Activated T-helper 2 cell treated with anti-CD3 and anti-CD28 coated beads, Interferon-gamma antibody, Interleukin-2, Interleukin-4, amounts not matched to agents 10 μg/mL and 5 μg/mL and 100 μg/mL, durations not matched to agents 14 hours and 24 hours and 36 hours (primary cell): ENCODE measurements around the gene FAM234A. TPM values are rescaled to one million over a fixed set of nuclear protein-coding genes. Genes with fewer than 3 reads are reported as not detected.

Experiments
- DNase-seq: peaks from one replicate; pipeline ENCODE4 v3.0.0; 2021; ENCODE audit warnings: low spot score
- H3K27ac Mint-ChIP-seq: one replicate; pipeline ENCODE4 v1.8.0; 2021; ENCODE audit warnings: mixed read lengths
- H3K27me3 Mint-ChIP-seq: one replicate; pipeline ENCODE4 v1.8.0; 2021; ENCODE audit warnings: low read depth, mixed read lengths
- H3K36me3 Mint-ChIP-seq: one replicate; pipeline ENCODE4 v1.8.0; 2021; ENCODE audit warnings: low read depth, mixed read lengths
- H3K4me1 Mint-ChIP-seq: one replicate; pipeline ENCODE4 v1.8.0; 2021; ENCODE audit warnings: low read depth, mixed read lengths
- H3K4me3 Mint-ChIP-seq: one replicate; pipeline ENCODE4 v1.8.0; 2021; ENCODE audit warnings: low read depth, mild to moderate bottlenecking, moderate library complexity, mixed read lengths
- H3K9me3 Mint-ChIP-seq: one replicate; pipeline ENCODE4 v1.8.0; 2021; ENCODE audit warnings: mixed read lengths
- intact Hi-C: fragments of 100-400 bp; cut with micrococcal nuclease; formaldehyde crosslinking; loops from one replicate; pipeline ENCODE4 v1.15.1; 2023
- total RNA-seq: library from RNA; stranded (reverse); gene quantifications from 2 replicates; pipeline ENCODE4 v1.2.3, GENCODE V29; 2022

The FAM234A gene
- total RNA-seq, 1 donor from 2014 or later, result 30.3 TPM

DNA sequence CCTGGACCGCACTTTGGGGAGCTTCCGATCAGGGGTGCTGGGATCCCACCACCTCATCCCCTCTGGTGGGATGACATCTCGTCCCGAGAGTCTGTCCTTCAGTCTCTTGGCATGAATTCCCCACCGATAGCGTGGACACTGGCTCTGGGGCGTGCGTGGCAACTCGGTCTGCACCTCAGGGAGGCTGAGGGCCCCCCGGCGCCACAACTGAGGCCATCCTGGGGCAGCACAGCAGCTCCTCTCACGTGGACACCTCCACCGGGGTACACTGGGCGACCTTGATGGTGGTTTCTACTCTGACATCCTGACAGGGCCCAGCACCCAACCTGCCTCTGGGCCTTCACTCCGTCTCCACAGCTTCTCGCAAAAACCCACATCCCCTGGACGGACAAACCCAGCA, 56.9 kb downstream of the FAM234A start:
- no peak overlapping the region for H3K27ac Mint-ChIP-seq
- intact Hi-C loops, result no loop called here
- DNase-seq, result no peak
- H3K36me3 Mint-ChIP-seq, result peaks cover 20% of the 10 kb centered on the region
- no peaks in the 10 kb centered on the region for H3K9me3 Mint-ChIP-seq
- H3K4me3 Mint-ChIP-seq, result no peak overlapping the region
- H3K27me3 Mint-ChIP-seq, result no peaks in the 10 kb centered on the region
- no peaks in the 10 kb centered on the region for H3K4me1 Mint-ChIP-seq

DNA sequence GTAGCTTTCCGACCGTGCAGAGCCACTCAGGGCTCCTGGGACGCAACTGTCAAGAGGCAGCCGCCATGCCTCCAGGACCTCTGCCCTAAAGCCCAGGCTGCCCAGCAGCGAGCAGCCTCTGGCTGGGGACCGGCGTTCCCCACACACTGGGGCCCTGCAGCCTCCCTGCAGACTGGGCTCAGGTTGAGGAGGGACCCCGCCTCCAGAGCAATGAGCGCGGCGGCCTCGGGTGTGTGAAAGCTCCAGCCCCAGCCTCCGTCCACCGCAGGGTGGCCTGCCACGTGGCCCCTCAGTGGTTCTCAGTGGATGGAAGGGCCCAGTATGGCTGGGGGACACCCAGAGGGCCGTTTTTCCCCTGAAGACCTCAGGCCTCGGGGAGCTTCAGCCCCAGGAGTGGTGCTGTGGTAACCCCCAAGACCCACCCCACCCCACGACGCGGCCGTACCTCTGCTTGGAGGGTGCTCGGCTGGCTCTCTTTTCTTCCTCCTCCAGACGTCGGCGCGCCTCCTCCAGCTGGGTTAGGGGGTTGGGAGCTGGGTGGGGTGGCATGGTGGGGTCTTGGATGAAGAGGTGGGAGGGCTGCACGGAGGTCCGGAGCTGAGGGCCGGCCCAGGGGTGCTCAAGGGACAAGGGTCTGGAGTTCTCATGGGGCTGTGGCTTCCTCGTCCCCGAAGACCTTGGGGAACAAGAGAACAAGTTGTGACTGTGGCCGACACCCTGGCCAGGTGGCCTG, 58.6 kb downstream of the FAM234A start:
- Mint-ChIP-seq H3K27me3 (no peaks in the 10 kb centered on the region), H3K9me3 (no peaks in the 10 kb centered on the region), H3K27ac (no peak overlapping the region), H3K4me1 (no peaks in the 10 kb centered on the region), H3K36me3 (peaks cover 13% of the 10 kb centered on the region), H3K4me3 (no peak overlapping the region)
- no peak for DNase-seq
- intact Hi-C loops, result no loop called here

DNA sequence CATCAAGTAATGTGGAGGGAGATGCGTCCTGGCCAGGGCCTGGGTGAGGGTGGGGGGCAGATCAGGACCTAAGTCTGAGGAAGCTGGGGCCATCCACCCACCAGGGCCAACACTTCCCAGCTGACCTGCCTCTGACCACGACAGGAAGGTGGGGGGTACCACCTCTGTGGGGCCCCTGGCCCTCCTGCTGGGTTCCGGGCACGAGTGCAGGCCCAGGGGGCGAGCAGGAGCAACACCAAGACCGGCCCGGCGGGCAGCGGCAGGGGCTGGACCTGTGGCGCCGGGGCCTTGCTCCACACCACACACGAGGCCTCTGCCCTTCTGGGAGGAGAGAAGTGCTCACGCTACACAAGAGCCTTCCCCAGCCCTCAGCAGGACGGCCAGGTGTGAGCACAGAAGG, 61.7 kb downstream of the FAM234A start:
- Mint-ChIP-seq H3K4me3 (no peak overlapping the region), H3K9me3 (no peaks in the 10 kb centered on the region), H3K36me3 (peaks cover 9% of the 10 kb centered on the region), H3K27me3 (no peaks in the 10 kb centered on the region), H3K4me1 (no peaks in the 10 kb centered on the region), H3K27ac (no peak overlapping the region)
- no peak for DNase-seq
- intact Hi-C loops, result no loop called here

DNA sequence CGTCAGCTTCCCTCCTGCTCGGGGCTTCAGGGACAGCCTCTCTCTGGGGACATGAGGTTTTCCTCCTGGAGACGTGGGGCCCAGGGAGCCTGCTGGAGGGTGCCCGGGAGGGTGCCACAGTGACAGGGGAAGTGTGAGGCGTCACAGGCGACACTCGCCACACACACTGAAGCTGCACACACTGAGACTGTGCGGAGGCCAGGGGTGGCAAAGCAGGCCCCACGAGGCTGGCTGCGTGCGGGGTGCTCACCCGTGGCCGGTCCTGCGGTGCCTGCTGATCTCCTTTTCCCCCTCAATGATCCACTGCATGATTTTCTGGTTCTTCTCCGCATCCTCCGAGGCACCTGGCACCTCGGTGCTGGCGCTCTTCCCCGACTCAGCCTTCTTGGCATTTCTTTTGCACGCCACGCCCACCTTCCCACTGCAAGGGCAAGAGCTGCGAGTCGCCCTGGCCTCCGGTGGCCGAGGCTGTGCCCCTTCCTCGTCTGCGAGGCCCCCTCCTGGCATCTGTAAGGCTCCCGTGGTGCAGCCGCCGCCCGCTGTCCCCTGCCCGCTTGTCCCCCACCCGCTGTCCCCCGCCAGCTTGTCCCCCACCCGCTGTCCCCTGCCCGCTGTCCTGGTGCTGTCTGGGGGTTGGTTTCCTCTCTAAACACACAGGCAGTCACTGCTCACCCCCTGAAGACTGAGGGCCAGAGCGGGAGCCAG, 62.3 kb downstream of the FAM234A start:
- intact Hi-C loops, result no loop called here
- Mint-ChIP-seq H3K36me3 (peaks cover 9% of the 10 kb centered on the region), H3K27ac (no peak overlapping the region), H3K27me3 (no peaks in the 10 kb centered on the region), H3K4me1 (no peaks in the 10 kb centered on the region), H3K9me3 (no peaks in the 10 kb centered on the region), H3K4me3 (no peak overlapping the region)
- no peak for DNase-seq

DNA sequence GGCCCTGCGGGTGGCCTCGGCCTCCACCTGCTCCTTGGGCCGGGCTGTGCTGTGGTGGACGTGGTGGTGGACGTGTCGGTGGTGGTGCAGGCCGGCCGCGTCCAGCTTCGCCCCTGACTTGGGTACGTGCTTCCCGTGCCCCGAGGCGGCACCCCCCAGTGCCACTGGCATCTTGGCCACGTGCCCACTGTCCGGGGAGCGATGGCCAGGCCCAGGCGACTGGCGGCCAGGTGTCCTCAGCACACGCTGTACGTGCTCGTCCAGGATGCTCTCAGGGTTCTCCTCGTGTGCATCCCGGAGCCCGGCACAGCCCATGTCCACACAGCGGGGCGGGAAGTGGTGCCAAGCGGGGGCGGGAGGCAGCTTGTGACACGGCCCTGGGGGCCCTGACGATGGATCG, 63.2 kb downstream of the FAM234A start:
- no peak overlapping the region for H3K27ac Mint-ChIP-seq
- H3K36me3 Mint-ChIP-seq, result peaks cover 7% of the 10 kb centered on the region
- H3K27me3 Mint-ChIP-seq, result no peaks in the 10 kb centered on the region
- no peaks in the 10 kb centered on the region for H3K9me3 Mint-ChIP-seq
- no peaks in the 10 kb centered on the region for H3K4me1 Mint-ChIP-seq
- intact Hi-C loops, result no loop called here
- DNase-seq, result no peak
- H3K4me3 Mint-ChIP-seq, result no peak overlapping the region

DNA sequence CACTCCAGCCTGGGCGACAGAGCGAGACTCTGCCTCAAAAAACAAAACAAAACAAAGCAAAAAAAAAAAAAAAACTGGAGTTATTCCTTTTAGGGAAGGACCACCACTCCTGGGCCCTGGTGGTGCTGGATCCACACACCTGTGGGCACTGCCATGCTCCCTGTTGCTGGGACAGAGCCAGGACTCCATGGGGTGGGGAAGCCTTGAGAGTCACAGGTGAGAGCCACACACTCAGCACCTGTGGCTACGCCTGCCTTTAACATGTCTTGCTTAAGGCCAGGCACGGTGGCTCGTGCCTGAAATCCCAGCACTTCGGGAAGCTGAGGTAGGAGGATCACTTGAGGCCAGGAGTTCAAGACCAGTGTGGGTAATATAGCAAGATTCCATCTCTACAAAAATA, 66.6 kb downstream of the FAM234A start:
- no peak overlapping the region for H3K27ac Mint-ChIP-seq
- H3K36me3 Mint-ChIP-seq, result peaks cover 16% of the 10 kb centered on the region
- no peaks in the 10 kb centered on the region for H3K27me3 Mint-ChIP-seq
- no peaks in the 10 kb centered on the region for H3K9me3 Mint-ChIP-seq
- no peak overlapping the region for H3K4me3 Mint-ChIP-seq
- no peak for DNase-seq
- intact Hi-C loops, result no loop called here
- no peaks in the 10 kb centered on the region for H3K4me1 Mint-ChIP-seq

DNA sequence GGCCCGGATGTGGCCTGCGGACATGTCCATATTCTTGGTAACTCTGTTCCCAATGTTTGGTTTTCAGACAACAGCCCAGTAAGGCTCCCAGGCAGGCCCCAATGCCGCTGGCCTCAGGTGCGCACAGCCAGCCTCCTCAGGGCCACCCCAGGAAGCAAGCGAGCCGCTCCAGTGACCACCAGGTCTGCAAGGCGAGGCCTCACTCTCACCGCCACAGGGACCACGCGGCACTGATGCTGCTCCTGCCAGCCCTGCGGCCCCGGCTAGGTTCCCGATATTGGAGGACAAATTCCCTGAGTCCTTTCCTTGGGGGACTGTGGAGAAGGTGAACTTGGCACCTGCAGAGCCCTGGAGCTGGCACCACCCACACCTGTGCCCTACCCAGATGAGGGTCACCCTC, 67.3 kb downstream of the FAM234A start:
- Mint-ChIP-seq H3K4me3 (no peak overlapping the region), H3K27me3 (no peaks in the 10 kb centered on the region), H3K27ac (no peak overlapping the region), H3K4me1 (no peaks in the 10 kb centered on the region), H3K36me3 (peaks cover 16% of the 10 kb centered on the region), H3K9me3 (no peaks in the 10 kb centered on the region)
- DNase-seq, result no peak
- intact Hi-C loops, result no loop called here

DNA sequence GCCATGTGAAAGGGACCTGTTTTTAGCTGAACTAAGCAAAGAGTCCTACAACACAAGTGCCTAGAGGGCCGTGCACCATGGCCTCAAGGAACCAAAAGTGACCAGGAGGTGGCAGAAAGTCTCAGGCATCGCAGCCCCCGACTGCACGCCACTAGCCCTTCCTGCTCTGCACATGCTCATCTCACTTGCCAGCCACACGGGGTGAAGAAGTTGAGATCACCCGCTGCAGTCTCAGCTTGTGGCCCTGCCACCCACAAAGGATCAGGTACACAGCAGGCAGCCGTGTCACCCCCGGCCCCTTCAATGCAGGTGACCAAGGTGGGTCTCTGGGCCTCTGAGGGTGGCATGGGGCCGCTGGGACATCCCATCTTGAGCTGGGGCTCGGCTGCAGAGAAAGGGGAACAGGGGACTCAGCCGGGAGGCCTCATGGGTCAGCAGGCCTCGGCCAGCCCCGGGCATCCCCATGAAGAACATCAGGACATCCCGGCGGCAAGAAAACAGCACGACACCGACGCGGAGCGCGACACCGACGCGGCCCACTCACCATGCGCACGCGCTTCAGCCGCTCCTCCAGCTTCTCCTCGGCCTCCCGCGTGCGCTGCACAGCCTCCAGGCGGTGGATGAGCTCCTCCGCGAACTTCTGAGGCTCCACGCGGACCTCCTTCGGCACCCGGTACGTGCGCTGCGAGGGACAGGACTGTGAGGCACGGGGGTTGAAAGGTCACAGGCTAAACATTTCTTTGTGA, 69.3 kb downstream of the FAM234A start:
- intact Hi-C loops, result no loop called here
- no peak for DNase-seq
- Mint-ChIP-seq H3K4me3 (no peak overlapping the region), H3K9me3 (no peaks in the 10 kb centered on the region), H3K27me3 (no peaks in the 10 kb centered on the region), H3K27ac (no peak overlapping the region), H3K36me3 (peaks cover 16% of the 10 kb centered on the region), H3K4me1 (no peaks in the 10 kb centered on the region)

DNA sequence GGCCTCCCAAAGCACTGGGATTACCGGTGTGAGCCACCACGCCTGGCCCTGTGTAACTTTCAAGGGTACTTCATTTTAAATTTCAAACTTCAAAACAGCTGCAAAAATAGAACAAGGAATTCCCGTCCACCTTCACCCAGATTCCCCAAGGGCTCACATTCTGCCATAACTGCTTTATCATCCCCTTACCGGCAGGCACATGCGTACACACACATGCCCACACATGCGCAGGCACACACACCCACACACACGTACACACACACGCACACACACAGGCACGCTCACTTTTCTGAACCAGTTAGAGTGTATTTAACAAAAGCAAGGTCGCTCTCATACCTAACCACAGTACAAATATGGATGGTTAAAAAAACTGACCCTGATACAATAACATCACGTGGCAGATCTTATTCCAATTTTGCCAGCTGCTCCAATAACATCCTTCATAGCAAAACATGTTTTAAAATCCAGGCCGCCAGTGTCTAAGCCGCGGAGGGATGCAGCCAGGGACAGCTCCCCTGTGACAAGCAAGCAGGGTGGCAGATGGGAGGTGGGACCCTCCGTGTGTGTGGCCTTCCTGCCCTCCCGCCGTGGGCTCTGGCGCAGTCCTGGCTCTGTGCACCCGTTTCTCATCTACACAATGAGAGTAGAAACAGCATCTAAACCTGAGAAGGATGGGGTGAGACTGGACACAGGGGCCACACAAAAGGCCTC, 71.5 kb downstream of the FAM234A start:
- peaks cover 3% of the 10 kb centered on the region for H3K4me1 Mint-ChIP-seq
- H3K36me3 Mint-ChIP-seq, result peaks cover 23% of the 10 kb centered on the region
- intact Hi-C loops, result no loop called here
- no peaks in the 10 kb centered on the region for H3K9me3 Mint-ChIP-seq
- no peaks in the 10 kb centered on the region for H3K27me3 Mint-ChIP-seq
- no peak overlapping the region for H3K27ac Mint-ChIP-seq
- no peak overlapping the region for H3K4me3 Mint-ChIP-seq
- DNase-seq, result no peak

DNA sequence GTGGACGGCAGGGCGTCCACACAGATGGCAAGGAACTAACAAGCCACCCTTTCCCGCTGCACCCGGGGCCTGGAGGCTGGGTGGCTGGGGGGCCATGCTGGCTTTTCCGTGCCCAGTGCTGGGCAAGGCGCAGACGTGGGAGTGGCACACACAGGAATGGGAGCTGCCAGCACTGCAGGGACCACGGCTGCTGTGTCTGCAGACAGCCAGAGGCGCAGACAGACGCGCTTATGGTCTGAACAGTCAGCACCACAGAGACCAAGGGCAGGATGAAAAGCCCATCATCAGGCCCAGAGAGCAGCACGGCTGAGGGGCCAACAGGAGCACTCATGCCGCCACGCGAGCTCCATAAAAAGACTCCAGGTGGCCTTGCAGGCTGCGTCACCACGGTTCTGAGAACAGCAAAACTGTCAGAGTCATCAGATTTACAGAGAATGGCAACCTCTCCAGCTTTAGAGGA, 72.3 kb downstream of the FAM234A start:
- peaks cover 3% of the 10 kb centered on the region for H3K4me1 Mint-ChIP-seq

DNA sequence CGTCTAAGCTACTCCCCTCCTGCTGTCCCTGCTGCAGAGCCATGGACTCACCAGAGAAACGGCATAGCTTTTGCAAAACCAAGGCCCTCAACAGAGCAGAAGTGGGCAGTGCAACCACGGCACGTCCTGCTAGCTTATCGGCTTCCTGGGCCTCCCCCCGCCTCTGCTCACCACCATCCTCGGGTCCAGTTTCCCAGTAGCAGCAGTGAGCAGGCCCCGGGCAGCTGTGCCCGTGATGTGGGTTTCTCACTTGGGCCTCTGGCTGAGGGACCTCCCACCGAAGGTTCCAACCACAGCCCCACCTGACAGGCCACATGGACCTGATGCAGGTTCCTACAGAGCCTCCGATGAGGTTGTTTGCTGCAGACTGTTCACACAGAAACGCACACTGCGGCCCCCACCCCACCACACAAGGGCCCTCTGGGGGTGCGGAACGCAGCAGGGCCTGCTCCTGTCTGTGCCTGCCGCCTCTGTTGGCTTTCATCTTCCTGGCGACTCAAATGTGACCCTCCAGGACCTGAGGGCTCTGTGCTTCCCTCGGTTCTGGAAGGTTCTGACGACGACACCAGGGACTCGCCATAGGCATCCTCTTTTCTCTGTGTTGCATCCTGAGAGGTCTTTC, 73.2 kb downstream of the FAM234A start:
- DNase-seq, result no peak
- intact Hi-C loops, result no loop called here
- H3K4me1 Mint-ChIP-seq, result peaks cover 3% of the 10 kb centered on the region
- H3K4me3 Mint-ChIP-seq, result no peak overlapping the region
- no peaks in the 10 kb centered on the region for H3K9me3 Mint-ChIP-seq
- H3K36me3 Mint-ChIP-seq, result peaks cover 26% of the 10 kb centered on the region
- no peaks in the 10 kb centered on the region for H3K27me3 Mint-ChIP-seq
- no peak overlapping the region for H3K27ac Mint-ChIP-seq

More for the DNA sequence above, 72.3 kb downstream of the FAM234A start:
- Mint-ChIP-seq H3K27me3 (no peaks in the 10 kb centered on the region), H3K4me3 (no peak overlapping the region), H3K9me3 (no peaks in the 10 kb centered on the region), H3K36me3 (peaks cover 23% of the 10 kb centered on the region), H3K27ac (no peak overlapping the region)
- intact Hi-C loops, result no loop called here
- no peak for DNase-seq

DNA sequence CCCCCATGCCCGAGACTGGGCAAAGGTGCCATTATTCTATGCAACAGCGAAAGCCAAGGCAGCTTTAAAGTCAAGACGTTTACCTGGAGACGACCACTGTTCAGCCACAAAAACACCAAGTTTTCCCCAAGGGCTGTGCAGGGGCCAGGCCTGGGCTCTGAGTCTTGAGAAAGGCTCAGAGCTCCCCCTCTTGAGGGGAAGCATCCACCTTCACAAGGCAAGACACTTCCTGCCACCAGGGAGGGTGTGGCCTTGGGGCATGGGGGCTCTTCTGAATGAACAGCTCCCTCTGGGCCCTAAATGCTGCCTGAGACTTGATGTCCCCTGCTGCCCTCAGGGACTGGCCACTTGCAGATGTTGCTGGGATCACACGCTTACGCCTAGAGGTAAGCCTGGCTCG, 74.9 kb downstream of the FAM234A start:
- H3K9me3 Mint-ChIP-seq, result no peaks in the 10 kb centered on the region
- no peak overlapping the region for H3K4me3 Mint-ChIP-seq
- peaks cover 19% of the 10 kb centered on the region for H3K36me3 Mint-ChIP-seq
- H3K27ac Mint-ChIP-seq, result no peak overlapping the region
- H3K27me3 Mint-ChIP-seq, result no peaks in the 10 kb centered on the region
- intact Hi-C loops, result no loop called here
- H3K4me1 Mint-ChIP-seq, result peaks cover 3% of the 10 kb centered on the region
- DNase-seq, result no peak
